ENCODE results near the gene CSAG2.
"Not testable (repeated sequence)": the region's sequence is repeated elsewhere in the genome, so short reads cannot be mapped to it uniquely, and the experiment has no call there.

CSAG2 gene

GRCh38 chrX:152709173-152709572, at the start of gene CSAG2:
TSS of gene CSAG2 (minus strand) at chrX:152709273. CDS start at chrX:152709112, 161 bp downstream.
- DNase-seq, result not testable (repeated sequence)

- DNase-seq, result not testable (repeated sequence)
Observed at GRCh38 chrX:152754871-152755270, 45.8 kb upstream of the CSAG2 start.

GRCh38 chrX:152753686-152754650, 44.9 kb upstream of the CSAG2 start, which contains the start of gene MAGEA2:
TSS of gene MAGEA2 (minus strand) at chrX:152753842. CDS start at chrX:152751363, 2,479 bp downstream.
- DNase-seq, result not testable (repeated sequence)

- DNase-seq, result no peak
Observed at GRCh38 chrX:152738560-152738959, 29.5 kb upstream of the CSAG2 start.

GRCh38 chrX:152736528-152736927, 27.5 kb upstream of the CSAG2 start:
- not testable (repeated sequence) for DNase-seq

GRCh38 chrX:152735860-152736511, 26.9 kb upstream of the CSAG2 start:
- DNase-seq, result no peak

GRCh38 chrX:152735101-152735500, 26.0 kb upstream of the CSAG2 start:
- DNase-seq, result no peak

GRCh38 chrX:152734143-152734858, 25.2 kb upstream of the CSAG2 start:
- not testable (repeated sequence) for DNase-seq

- DNase-seq, result peak; percentile 89 to 93
Observed at GRCh38 chrX:152733261-152733975, 24.3 kb upstream of the CSAG2 start, which contains the start of the genes CSAG1 and MAGEA12. TSS of gene CSAG1 (minus strand) at chrX:152733721. CDS start at chrX:152732460, 1,261 bp downstream. TSS of gene MAGEA12 (plus strand) at chrX:152733757. CDS start at chrX:152736162, 2,405 bp downstream.

GRCh38 chrX:152725409-152725808, 16.3 kb upstream of the CSAG2 start:
- DNase-seq, result no peak

GRCh38 chrX:152713815-152714787, 5.0 kb upstream of the CSAG2 start, which contains the start of gene MAGEA2B:
TSS of gene MAGEA2B (plus strand) at chrX:152714628. CDS start at chrX:152717107, 2,479 bp downstream.
- DNase-seq, result not testable (repeated sequence)

GRCh38 chrX:152713195-152713594, 4.1 kb upstream of the CSAG2 start:
- not testable (repeated sequence) for DNase-seq

- not testable (repeated sequence) for DNase-seq
Observed at GRCh38 chrX:152706500-152706899, 2.6 kb downstream of the CSAG2 start.

GRCh38 chrX:152700390-152700789, 8.7 kb downstream of the CSAG2 start:
- DNase-seq, result not testable (repeated sequence)

- DNase-seq, result not testable (repeated sequence)
Observed at GRCh38 chrX:152697952-152698931, 10.8 kb downstream of the CSAG2 start, which contains the start of gene MAGEA3. TSS of gene MAGEA3 (plus strand) at chrX:152698794. CDS start at chrX:152700833, 2,039 bp downstream.

GRCh38 chrX:152681012-152681411, 28.1 kb downstream of the CSAG2 start:
- DNase-seq, result not testable (repeated sequence)

- not testable (repeated sequence) for DNase-seq
Observed at GRCh38 chrX:152674652-152675051, 34.4 kb downstream of the CSAG2 start.

- DNase-seq, result no peak
Observed at GRCh38 chrX:152674135-152674534, 34.9 kb downstream of the CSAG2 start.

- DNase-seq, result no peak
Observed at GRCh38 chrX:152663086-152663485, 46.0 kb downstream of the CSAG2 start.

All from NCI-H2081 (cell line).